B cell (primary cell): ENCODE measurements around the gene NLGN1. TPM values are rescaled to one million over a fixed set of nuclear protein-coding genes. Genes with fewer than 3 reads are reported as not detected.

ENCODE experiments used
- ATAC-seq: fragments of 200-7000 bp; cut with Tn5 transposase; one replicate; pipeline ENCODE4 v1.10.0; 2021; ENCODE audit warnings: low read depth, mild to moderate bottlenecking, moderate number of reproducible peaks, moderate library complexity
- CTCF ChIA-PET: fragments of 350-600 bp; sonication (Branson Sonifier 250); formaldehyde crosslinking; loops from one replicate; lab custom pipeline; 2021; ENCODE audit warnings: antibody characterized with exemption, inconsistent platforms; lab: Charles Lee
- POLR2A ChIA-PET: fragments of 350-600 bp; sonication (Branson Sonifier 250); formaldehyde crosslinking; loops from one replicate; lab custom pipeline; 2021; ENCODE audit warnings: antibody characterized with exemption; lab: Charles Lee
- DNase-seq: peaks from one replicate; pipeline ENCODE4 v3.0.0; 2013
- H2AFZ ChIP-seq: 2 replicates; pipeline ENCODE4 v1.6.1; 2012; ENCODE audit warnings: mild to moderate bottlenecking, low read depth, low read length; ENCODE audit not compliant: insufficient read depth, poor library complexity, severe bottlenecking
- H3K27ac ChIP-seq, 2 donors: 1 replicate in 1 of 2; 2 replicates in 1 of 2; pipeline ENCODE4 v1.5.1; 2012 to 2013; ENCODE audit warnings: low read length in 2 of 2, mild to moderate bottlenecking in 2 of 2, moderate library complexity in 1 of 2
- H3K27me3 ChIP-seq, 4 experiments: fragments of 200-600 bp in 1 of 4; sonication (generic) in 1 of 4; replicated peaks in 1 of 4; 1 replicate in 2 of 4; 2 replicates in 2 of 4; pipeline versions ENCODE4 v1.6.1 to v1.7.0; 2013 to 2016; ENCODE audit warnings: low read length in 3 of 4, mild to moderate bottlenecking in 2 of 4, mixed read lengths in 1 of 4, moderate library complexity in 1 of 4; ENCODE audit not compliant: insufficient read depth in 4 of 4, control insufficient read depth in 3 of 4; ENCODE audit errors: control extremely low read depth in 1 of 4
- H3K36me3 ChIP-seq, 2 experiments: replicated peaks in 1 of 2; 1 replicate in 1 of 2; 2 replicates in 1 of 2; pipeline versions ENCODE4 v1.6.1 to v1.7.1; 2013; ENCODE audit warnings: low read length in 1 of 2; ENCODE audit not compliant: insufficient read depth in 2 of 2, control insufficient read depth in 1 of 2; ENCODE audit errors: control extremely low read depth in 1 of 2, extremely low read depth in 1 of 2
- H3K4me1 ChIP-seq, 2 donors: fragments of 200-600 bp in 1 of 2; sonication (generic) in 1 of 2; 1 replicate in 1 of 2; 2 replicates in 1 of 2; pipeline versions ENCODE4 v1.5.1 to v1.6.1; 2013 to 2017; ENCODE audit warnings: low read length in 2 of 2; ENCODE audit not compliant: control insufficient read depth in 2 of 2, insufficient read depth in 2 of 2
- H3K4me2 ChIP-seq: replicated peaks from 2 replicates; pipeline ENCODE3; 2012; ENCODE audit warnings: mild to moderate bottlenecking, low read depth, low read length; ENCODE audit not compliant: poor library complexity, severe bottlenecking
- H3K4me3 ChIP-seq, 5 experiments: fragments of 200-600 bp in 1 of 5; sonication (generic) in 1 of 5; 1 replicate in 3 of 5; 2 replicates in 2 of 5; pipeline versions ENCODE4 v1.5.1 to v1.7.0; 2011 to 2016; ENCODE audit warnings: low read length in 4 of 5, mild to moderate bottlenecking in 4 of 5, low read depth in 2 of 5, control low read depth in 1 of 5, moderate library complexity in 1 of 5; ENCODE audit not compliant: insufficient read depth in 1 of 5; ENCODE audit errors: control extremely low read depth in 1 of 5, extremely low read depth in 1 of 5
- H3K79me2 ChIP-seq: fragments of 200-600 bp; sonication (generic); one replicate; pipeline ENCODE4 v1.6.0; 2016; ENCODE audit warnings: low read length; ENCODE audit not compliant: control insufficient read depth, insufficient read depth
- H3K9ac ChIP-seq: fragments of 200-600 bp; sonication (generic); 2 replicates; pipeline ENCODE4 v1.6.1; 2017; ENCODE audit warnings: mild to moderate bottlenecking, low read length, moderate library complexity
- H3K9me3 ChIP-seq, 3 donors: one replicate each; pipeline versions ENCODE4 v1.6.1 to v1.7.1; 2013; ENCODE audit warnings: low read length in 2 of 3; ENCODE audit not compliant: control insufficient read depth in 2 of 3, insufficient read depth in 1 of 3; ENCODE audit errors: control extremely low read depth in 1 of 3
- H4K20me1 ChIP-seq: 2 replicates; pipeline ENCODE4 v1.6.0; 2012; ENCODE audit warnings: mild to moderate bottlenecking, low read length; ENCODE audit not compliant: insufficient read depth, control insufficient read depth, poor library complexity, severe bottlenecking
- H3K27ac Mint-ChIP-seq: one replicate; pipeline ENCODE4 v1.8.0; 2021; ENCODE audit warnings: mixed read lengths
- H3K27me3 Mint-ChIP-seq: one replicate; pipeline ENCODE4 v1.8.0; 2021; ENCODE audit warnings: mixed read lengths
- H3K4me1 Mint-ChIP-seq: one replicate; pipeline ENCODE4 v1.8.0; 2021; ENCODE audit warnings: mixed read lengths
- H3K4me3 Mint-ChIP-seq: one replicate; pipeline ENCODE4 v1.8.0; 2021; ENCODE audit warnings: mixed read lengths
- H3K9me3 Mint-ChIP-seq: one replicate; pipeline ENCODE4 v1.8.0; 2022; ENCODE audit warnings: mixed read lengths; ENCODE audit not compliant: insufficient read depth
- CTCF ChIP-seq: fragments of 200-600 bp; IDR thresholded peaks from one replicate; pipeline ENCODE4 v1.8.0; 2022; ENCODE audit warnings: antibody characterized with exemption, mild to moderate bottlenecking
- EZH2 ChIP-seq: IDR thresholded peaks from 2 replicates; pipeline ENCODE4 v1.6.1; 2012; ENCODE audit warnings: borderline replicate concordance, low read depth, mild to moderate bottlenecking, moderate library complexity, low read length; ENCODE audit not compliant: insufficient read depth, poor library complexity, severe bottlenecking
- WGBS: methylation state at CpG from one replicate; pipeline ENCODE4 v1.1.5; 2013; ENCODE audit warnings: missing lambda C conversion rate; ENCODE audit not compliant: insufficient coverage; 5-methylcytosine and 5-hydroxymethylcytosine counted together
- intact Hi-C: fragments of 100-400 bp; cut with micrococcal nuclease; formaldehyde crosslinking; loops from one replicate; pipeline ENCODE4 v1.10.0; 2022
- polyA plus RNA-seq: library from polyadenylated mRNA; depleted of rRNA; stranded (reverse); fragments of >200 nt; gene quantifications from 2 replicates; pipeline ENCODE4 v1.2.3, GENCODE V29; 2012
- total RNA-seq, 2 donors: library from RNA; stranded (reverse); fragments of 120-200 nt in 1 of 2; gene quantifications; 1 replicate in 1 of 2; 2 replicates in 1 of 2; pipeline versions ENCODE4 v1.2.3 to v1.2.4, GENCODE V29; 2013 to 2022

NLGN1 gene
- total and polyA plus RNA-seq, 2 donors (not counting 1 experiment from before 2014, with no cell fraction given): not detected

- Histone ChIP-seq H3K27me3 (no peaks in the 10 kb centered on the region), H2AFZ (no peak overlapping the region), H3K79me2 (no peaks in the 10 kb centered on the region), H3K4me2 (no peak overlapping the region), H3K4me1 (no peaks in the 10 kb centered on the region), H3K9ac (no peak overlapping the region), H3K36me3 (no peaks in the 10 kb centered on the region), H3K27ac (no peak overlapping the region), H3K4me3 (no peak overlapping the region), H3K9me3 (peaks cover 0 to 1% (median 0%) of the 10 kb centered on the region in 3 donors), H4K20me1 (no peaks in the 10 kb centered on the region)
- no peak for TF ChIP-seq CTCF
- CTCF ChIA-PET: no interaction called here
- intact Hi-C loops: no loop called here
- Mint-ChIP-seq H3K27me3 (no peaks in the 10 kb centered on the region), H3K4me1 (no peaks in the 10 kb centered on the region), H3K4me3 (no peak overlapping the region), H3K9me3 (peaks cover 2% of the 10 kb centered on the region), H3K27ac (no peak overlapping the region)
- WGBS: 82% methylated on average over 4 of the region's 4 CpGs
- ATAC-seq: no peak
- POLR2A ChIA-PET: no interaction called here
- no peak for DNase-seq
Measured at GRCh38 chr3:173970281-173970680, 572.7 kb downstream of the NLGN1 start.

GRCh38 chr3:173976281-173976680, 578.7 kb downstream of the NLGN1 start:
- no peaks in the 10 kb centered on the region for H3K9me3 ChIP-seq
- H4K20me1 ChIP-seq: no peaks in the 10 kb centered on the region
- POLR2A ChIA-PET: no interaction called here
- no peak overlapping the region for H3K27ac ChIP-seq
- no peak overlapping the region for H3K9ac ChIP-seq
- H3K4me2 ChIP-seq: no peak overlapping the region
- TF ChIP-seq EZH2: no peak
- TF ChIP-seq CTCF: no peak
- H3K36me3 ChIP-seq: no peaks in the 10 kb centered on the region
- ATAC-seq (no peak), DNase-seq (no peak)
- H2AFZ ChIP-seq: no peak overlapping the region
- no peaks in the 10 kb centered on the region for H3K79me2 ChIP-seq
- H3K27ac Mint-ChIP-seq: no peak overlapping the region
- H3K4me1 ChIP-seq: no peaks in the 10 kb centered on the region
- no peaks in the 10 kb centered on the region for H3K27me3 ChIP-seq
- intact Hi-C loops: no loop called here
- H3K4me3 ChIP-seq: no peak overlapping the region
- H3K4me1 Mint-ChIP-seq: no peaks in the 10 kb centered on the region
- H3K9me3 Mint-ChIP-seq: peaks cover 2% of the 10 kb centered on the region
- 86% methylated on average over 1 of the region's 1 CpG for WGBS
- H3K27me3 Mint-ChIP-seq: no peaks in the 10 kb centered on the region
- CTCF ChIA-PET: no interaction called here
- H3K4me3 Mint-ChIP-seq: no peak overlapping the region
